Omental fat pad (tissue), 4 donors: Measurements from ENCODE around the gene FAAP20. TPM values are rescaled to one million over a fixed set of nuclear protein-coding genes. Genes with fewer than 3 reads are reported as not detected.

ENCODE experiments used
- ATAC-seq: fragments of 150-250 bp; one replicate; pipeline ENCODE4 v1.9.1; 2016; ENCODE audit warnings: mild to moderate bottlenecking, moderate library complexity; ENCODE audit not compliant: low FRiP score
- DNase-seq: peaks from one replicate; pipeline ENCODE4 v3.0.0-alpha.2; 2019; ENCODE audit warnings: low spot score
- CTCF ChIP-seq, 3 donors: fragments of 450-650 bp; IDR thresholded peaks; one replicate each; pipeline ENCODE4 v1.5.1; 2016 to 2017; ENCODE audit warnings: antibody characterized with exemption in 3 of 3, mild to moderate bottlenecking in 3 of 3, moderate library complexity in 2 of 3
- total RNA-seq, 4 donors: library from RNA; depleted of rRNA; stranded (reverse); fragments of >200 nt; gene quantifications; one replicate each; pipeline ENCODE4 v1.1.0, GENCODE V29; 2016

Gene FAAP20
- total RNA-seq, 4 donors from 2014 or later, result 14.2 to 24.9 (median 21.8) TPM

- ATAC-seq (no peak), DNase-seq (no peak)
- no peak for TF ChIP-seq CTCF (IDR thresholded peaks at IDR 0.05)
Measured at GRCh38 chr1:2224631-2225428, 30.3 kb upstream of the FAAP20 start.

- ATAC-seq, result no peak
- TF ChIP-seq CTCF (IDR thresholded peaks at IDR 0.05), result no peak
- DNase-seq, result no peak
Measured at GRCh38 chr1:2224170-2224584, 29.6 kb upstream of the FAAP20 start.

- DNase-seq (no peak), ATAC-seq (no peak)
- no peak for TF ChIP-seq CTCF (IDR thresholded peaks at IDR 0.05)
Measured at GRCh38 chr1:2221271-2221670, 26.7 kb upstream of the FAAP20 start.

- DNase-seq, result no peak
- ATAC-seq, result no peak
- TF ChIP-seq CTCF (IDR thresholded peaks at IDR 0.05), result no peak
Measured at GRCh38 chr1:2216767-2217058, 22.1 kb upstream of the FAAP20 start.

GRCh38 chr1:2215909-2216766, 21.6 kb upstream of the FAAP20 start:
- ATAC-seq, result no peak
- no peak for TF ChIP-seq CTCF (IDR thresholded peaks at IDR 0.05)
- no peak for DNase-seq

- no peak for TF ChIP-seq CTCF (IDR thresholded peaks at IDR 0.05)
- ATAC-seq (no peak), DNase-seq (no peak)
Measured at GRCh38 chr1:2215329-2215728, 20.8 kb upstream of the FAAP20 start.
